ENCODE results near the gene CCL20.

- TF ChIP-seq CTCF (IDR thresholded peaks at IDR 0.05; ENCODE audit: insufficient read depth, low read depth, low read length) = no peak
- no peak for TF ChIP-seq EZH2 (IDR thresholded peaks at IDR 0.05; ENCODE audit: insufficient read depth, low read length)
Measured at GRCh38 chr2:227788561-227789018, 25.1 kb upstream of the CCL20 start.

Data from astrocyte (in vitro differentiated cells and primary cell).